AG09319 (cell line): ENCODE measurements around the gene CATSPERZ.
"Not testable (repeated sequence)": the region's sequence is repeated elsewhere in the genome, so short reads cannot be mapped to it uniquely, and the experiment has no call there.

ENCODE experiments used
- DNase-seq: peaks from one replicate; pipeline ENCODE4 v3.0.0-alpha.2; 2010; ENCODE audit warnings: low read depth; ENCODE audit errors: extremely low read depth
- TF ChIP-seq, protein P1 (sequence below): IDR thresholded peaks from 2 replicates; pipeline ENCODE4 v1.5.1; 2011; ENCODE audit warnings: low read depth, mild to moderate bottlenecking, inconsistent platforms, low read length, moderate library complexity

CATSPERZ gene

DNA sequence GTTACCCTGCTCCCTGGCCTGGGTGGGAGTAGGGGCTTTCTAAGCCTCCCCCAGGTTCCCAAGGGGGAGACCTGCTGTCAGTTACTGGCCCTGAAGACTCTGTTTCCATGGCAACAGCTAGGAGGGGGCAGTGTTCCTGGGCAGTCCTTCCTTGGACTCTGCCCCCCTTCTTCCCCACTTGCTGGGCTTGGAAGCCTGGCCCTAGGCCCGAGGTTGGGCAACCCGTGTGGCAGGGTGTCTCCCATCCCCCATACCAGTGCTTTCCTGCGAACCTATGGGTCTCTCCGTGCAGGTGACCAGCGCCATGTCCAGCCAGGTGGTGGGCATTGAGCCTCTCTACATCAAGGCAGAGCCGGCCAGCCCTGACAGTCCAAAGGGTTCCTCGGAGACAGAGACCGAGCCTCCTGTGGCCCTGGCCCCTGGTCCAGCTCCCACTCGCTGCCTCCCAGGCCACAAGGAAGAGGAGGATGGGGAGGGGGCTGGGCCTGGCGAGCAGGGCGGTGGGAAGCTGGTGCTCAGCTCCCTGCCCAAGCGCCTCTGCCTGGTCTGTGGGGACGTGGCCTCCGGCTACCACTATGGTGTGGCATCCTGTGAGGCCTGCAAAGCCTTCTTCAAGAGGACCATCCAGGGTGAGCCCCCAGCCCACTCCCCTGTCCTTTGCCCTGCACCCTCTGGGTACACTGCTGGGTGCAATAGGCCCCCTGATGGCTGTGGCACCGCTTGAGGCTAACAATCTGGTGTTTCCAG, 6.9 kb downstream of the CATSPERZ start:
- TF ChIP-seq, protein P1, sequence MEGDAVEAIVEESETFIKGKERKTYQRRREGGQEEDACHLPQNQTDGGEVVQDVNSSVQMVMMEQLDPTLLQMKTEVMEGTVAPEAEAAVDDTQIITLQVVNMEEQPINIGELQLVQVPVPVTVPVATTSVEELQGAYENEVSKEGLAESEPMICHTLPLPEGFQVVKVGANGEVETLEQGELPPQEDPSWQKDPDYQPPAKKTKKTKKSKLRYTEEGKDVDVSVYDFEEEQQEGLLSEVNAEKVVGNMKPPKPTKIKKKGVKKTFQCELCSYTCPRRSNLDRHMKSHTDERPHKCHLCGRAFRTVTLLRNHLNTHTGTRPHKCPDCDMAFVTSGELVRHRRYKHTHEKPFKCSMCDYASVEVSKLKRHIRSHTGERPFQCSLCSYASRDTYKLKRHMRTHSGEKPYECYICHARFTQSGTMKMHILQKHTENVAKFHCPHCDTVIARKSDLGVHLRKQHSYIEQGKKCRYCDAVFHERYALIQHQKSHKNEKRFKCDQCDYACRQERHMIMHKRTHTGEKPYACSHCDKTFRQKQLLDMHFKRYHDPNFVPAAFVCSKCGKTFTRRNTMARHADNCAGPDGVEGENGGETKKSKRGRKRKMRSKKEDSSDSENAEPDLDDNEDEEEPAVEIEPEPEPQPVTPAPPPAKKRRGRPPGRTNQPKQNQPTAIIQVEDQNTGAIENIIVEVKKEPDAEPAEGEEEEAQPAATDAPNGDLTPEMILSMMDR = no peak
- DNase-seq = no peak

DNA sequence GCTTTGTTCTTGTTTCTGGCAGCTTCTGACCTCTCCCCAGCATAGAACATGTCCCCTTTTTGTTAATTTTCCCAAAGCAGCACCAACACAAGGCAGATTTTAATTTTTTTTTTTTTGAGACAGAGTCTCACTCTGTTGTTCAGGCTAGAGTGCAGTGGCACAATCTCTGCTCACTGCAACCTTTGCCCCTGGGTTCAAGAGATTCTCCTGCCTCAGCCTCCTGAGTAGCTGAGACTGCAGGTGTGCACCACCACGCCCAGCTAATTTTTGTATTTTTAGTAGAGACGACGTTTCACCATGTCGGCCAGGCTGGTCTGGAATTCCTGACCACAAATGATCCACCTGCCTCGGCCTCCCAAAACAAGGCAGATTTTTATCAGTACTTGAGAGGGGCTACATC, 7.6 kb downstream of the CATSPERZ start:
- DNase-seq = not testable (repeated sequence)

DNA sequence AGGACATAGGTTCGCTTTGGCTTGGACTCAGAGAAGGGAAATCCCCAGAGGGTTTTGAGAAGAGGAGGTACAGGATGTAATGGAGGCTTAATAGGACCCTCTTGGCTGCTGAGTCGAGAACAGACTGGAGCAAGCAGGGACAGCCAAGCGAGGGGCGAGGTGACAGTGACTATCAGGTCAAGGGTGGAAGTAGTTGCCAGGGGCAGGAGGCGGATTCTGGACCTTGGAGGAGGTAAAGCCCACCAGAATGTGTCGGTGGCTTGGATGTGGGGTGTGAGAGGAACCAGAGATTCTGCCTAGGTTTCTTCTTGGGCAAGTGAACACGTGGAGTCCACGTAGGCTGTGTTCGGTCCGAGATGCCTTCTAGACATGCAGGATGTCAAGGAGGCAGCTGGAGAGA, 12.8 kb downstream of the CATSPERZ start:
- TF ChIP-seq, protein P1 = no peak
- DNase-seq = no peak

DNA sequence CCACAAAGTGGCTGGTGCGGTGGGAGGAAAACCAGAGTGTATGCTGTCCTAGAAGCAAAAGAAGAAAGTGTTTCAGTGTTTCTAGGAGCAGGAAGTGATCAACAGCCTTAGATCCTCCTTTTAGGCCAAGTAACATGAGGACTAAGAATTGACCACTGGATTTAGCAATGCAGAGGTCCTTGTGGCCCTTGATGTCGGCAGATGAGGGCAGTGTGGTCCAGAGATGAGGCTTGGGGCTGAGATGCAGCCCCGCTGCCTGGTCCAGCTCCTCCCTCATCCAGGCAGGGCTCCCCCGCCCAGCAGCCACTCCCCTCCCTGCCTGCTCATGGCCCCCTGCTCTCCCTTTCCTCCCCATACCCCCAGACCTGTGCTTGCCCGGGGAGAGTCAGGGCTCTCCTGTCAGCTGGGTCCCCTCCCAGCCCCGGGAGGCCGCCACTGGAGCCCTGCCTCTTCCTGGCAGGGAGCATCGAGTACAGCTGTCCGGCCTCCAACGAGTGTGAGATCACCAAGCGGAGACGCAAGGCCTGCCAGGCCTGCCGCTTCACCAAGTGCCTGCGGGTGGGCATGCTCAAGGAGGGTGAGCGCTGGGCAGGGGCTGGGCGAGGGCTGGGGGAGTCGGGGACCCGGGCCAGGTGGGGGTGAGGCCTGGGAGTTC, 13.5 kb downstream of the CATSPERZ start:
- no peak for DNase-seq
- TF ChIP-seq, protein P1 = peak; percentile 2

DNA sequence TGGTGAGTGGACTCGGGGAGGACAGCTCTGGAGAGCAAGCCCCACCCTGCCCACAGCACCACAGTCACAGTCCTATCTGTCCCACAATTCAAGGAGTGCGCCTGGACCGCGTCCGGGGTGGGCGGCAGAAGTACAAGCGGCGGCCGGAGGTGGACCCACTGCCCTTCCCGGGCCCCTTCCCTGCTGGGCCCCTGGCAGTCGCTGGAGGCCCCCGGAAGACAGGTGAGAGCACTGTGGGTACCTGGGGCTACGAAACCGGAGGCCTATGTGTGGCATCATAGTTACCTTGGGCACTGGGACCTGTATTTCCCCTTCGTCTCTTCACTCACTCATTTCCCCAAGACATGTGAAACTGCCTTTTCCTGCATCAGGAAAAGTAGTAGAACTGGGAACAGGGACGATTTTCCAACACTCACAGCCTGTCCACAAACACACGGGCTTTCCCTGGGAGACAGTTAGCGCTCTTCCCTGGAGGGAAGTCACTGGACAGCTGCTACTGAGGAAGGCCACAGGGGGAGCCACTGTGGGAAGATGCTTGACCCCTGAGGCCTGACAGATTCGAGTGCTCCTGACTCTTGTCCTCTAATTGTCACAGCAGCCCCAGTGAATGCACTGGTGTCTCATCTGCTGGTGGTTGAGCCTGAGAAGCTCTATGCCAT, 14.1 kb downstream of the CATSPERZ start:
- DNase-seq = no peak
- TF ChIP-seq, protein P1 = no peak

DNA sequence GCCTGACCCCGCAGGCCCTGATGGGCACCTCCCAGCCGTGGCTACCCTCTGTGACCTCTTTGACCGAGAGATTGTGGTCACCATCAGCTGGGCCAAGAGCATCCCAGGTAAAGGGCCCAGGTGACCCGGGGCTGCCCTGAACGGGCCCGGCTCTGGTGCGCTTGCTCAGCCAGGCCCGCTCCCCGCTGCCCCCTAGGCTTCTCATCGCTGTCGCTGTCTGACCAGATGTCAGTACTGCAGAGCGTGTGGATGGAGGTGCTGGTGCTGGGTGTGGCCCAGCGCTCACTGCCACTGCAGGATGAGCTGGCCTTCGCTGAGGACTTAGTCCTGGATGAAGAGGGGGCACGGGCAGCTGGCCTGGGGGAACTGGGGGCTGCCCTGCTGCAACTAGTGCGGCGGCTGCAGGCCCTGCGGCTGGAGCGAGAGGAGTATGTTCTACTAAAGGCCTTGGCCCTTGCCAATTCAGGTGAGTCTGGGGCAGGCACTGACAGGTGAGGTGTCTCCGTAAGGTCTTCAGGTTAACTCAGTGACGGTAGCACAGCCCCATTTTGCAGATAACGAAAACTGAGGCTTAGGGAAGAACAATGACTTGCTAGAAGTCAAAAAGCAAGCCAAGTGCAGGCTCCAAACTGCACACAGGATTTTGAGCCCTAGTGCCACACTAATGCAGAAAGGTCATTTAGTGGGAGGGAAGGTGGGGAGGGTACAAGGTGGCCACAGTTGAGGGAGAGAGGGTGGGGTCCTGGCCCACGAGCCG, 14.8 kb downstream of the CATSPERZ start:
- no peak for DNase-seq
- TF ChIP-seq, protein P1 = no peak

DNA sequence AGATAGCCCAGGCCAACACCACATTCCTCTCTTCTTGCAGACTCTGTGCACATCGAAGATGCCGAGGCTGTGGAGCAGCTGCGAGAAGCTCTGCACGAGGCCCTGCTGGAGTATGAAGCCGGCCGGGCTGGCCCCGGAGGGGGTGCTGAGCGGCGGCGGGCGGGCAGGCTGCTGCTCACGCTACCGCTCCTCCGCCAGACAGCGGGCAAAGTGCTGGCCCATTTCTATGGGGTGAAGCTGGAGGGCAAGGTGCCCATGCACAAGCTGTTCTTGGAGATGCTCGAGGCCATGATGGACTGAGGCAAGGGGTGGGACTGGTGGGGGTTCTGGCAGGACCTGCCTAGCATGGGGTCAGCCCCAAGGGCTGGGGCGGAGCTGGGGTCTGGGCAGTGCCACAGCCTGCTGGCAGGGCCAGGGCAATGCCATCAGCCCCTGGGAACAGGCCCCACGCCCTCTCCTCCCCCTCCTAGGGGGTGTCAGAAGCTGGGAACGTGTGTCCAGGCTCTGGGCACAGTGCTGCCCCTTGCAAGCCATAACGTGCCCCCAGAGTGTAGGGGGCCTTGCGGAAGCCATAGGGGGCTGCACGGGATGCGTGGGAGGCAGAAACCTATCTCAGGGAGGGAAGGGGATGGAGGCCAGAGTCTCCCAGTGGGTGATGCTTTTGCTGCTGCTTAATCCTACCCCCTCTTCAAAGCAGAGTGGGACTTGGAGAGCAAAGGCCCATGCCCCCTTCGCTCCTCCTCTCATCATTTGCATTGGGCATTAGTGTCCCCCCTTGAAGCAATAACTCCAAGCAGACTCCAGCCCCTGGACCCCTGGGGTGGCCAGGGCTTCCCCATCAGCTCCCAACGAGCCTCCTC, 15.7 kb downstream of the CATSPERZ start:
- DNase-seq = not testable (repeated sequence)
